NCI-H510A treated with DMSO at 0.1 percent for 48 hours (cell line): ENCODE measurements around the gene CCDC81.

Source experiments
- DNase-seq: peaks from one replicate; lab custom pipeline; 2025; lab: John Stamatoyannopoulos, UW

Gene CCDC81

DNA sequence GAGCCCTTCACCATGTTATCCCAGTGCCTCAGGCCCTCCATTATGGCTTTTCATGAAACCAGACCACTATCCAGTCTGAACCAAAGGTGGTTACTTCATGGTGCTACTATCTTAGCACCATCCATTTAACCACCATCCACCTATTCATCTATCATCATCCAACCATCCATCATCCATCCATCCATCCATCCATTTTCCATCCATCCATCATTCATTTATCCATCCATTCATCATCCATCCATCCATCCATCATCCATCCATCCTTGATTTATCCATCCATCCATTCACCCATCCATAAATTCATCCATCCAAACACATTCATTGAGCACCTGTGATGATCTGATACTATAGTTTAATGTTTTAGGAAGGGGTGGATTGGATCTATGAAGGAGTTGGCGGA lies 93.5 kb downstream of the CCDC81 start:
- no peak for DNase-seq

DNA sequence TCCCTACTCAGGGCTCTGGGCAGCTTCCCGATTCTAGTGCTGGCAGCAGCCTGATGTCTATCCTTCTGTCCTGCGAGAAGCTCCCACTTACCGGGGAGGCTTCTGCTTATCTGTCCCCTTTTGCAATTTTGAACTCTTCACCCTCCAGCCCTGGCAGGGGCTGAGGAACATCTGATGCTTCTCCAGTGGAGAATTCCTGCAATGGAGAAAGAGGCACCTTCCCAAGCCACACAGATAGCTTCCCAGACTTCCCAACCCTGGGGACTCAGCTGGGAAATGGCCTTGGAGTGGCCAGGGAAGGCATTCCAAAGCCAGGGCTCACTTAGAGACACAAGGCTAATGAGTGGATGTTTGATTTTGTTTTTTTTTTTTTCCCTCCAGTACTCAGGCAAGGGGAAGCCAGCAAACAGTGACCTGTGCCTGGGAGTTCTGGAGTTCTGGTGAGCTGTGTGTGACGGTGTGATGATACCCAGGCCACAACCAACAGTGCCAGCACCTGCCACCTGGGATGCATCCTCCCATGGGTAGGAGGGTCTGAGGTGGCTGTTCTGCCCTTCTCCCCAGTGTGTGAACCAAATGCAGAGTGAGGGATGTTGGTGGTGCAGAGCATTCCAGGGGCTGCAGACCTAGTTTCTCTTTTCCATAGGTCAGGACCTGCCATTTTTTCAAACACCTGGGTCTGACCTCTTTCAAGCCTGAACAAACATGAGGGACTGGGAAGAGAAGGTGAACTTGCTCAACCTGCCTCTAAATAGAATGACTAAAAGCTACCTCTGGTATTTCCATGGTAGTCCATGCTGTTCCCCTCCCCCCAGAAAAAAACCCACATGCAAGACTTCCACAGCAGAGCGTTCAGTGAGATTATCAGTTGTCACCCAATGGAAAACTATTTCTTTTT lies 95.1 kb downstream of the CCDC81 start:
- DNase-seq = no peak
